G401.6 (cell line): Measurements from ENCODE around the gene CLCN5.

Experiments used
- FAIRE-seq: peaks from 2 replicates; lab custom pipeline; 2012; peaks lifted over from hg19 to GRCh38; lab: Jason Lieb, UNC

Gene CLCN5

GRCh38 chrX:50088645-50089044 lies 166.2 kb downstream of the CLCN5 start:
- no peak for FAIRE-seq

GRCh38 chrX:50093625-50094024 lies 171.2 kb downstream of the CLCN5 start:
- FAIRE-seq: no peak

DNA sequence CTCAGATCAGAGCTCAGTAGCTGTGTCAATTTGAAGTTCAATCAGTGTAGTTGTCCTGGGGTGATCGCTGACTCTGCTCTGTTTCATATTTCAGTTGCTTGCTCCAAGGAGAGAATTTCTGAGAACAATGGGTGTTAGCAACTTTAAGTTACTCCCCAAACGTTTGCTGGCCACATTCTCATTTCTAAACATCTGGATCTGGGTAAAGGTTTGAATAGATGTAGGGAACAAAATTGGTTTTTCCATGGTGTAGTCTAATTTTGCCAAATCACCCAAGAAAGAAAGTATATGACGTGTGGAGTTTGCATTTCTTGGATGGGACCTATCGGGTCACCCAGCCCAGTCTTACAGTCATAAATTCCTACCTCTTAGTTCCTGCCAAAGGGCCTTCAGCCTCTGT lies 174.7 kb downstream of the CLCN5 start:
- no peak for FAIRE-seq

DNA sequence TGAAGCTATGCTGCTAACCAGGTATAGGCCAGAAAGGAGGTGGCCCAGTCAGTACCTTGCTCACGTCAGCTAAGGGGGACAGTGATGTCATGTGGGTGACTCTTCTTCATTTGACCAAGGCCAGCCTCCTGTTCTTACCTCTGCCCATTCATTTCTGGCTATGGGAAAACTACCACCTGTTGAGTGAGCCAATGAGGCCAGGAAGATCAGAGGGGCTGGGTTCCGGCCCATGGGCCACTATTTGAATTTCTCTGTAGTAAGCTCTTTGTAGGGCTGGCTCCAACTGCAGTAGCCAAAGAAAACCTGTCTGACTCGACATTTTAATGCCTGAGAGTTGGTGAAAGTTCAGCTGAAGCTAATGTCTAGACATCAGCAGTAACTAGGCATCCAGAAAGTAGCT lies 175.8 kb downstream of the CLCN5 start:
- no peak for FAIRE-seq

GRCh38 chrX:50098749-50099148 lies 176.4 kb downstream of the CLCN5 start:
- no peak for FAIRE-seq

GRCh38 chrX:50099331-50099730 lies 176.9 kb downstream of the CLCN5 start:
- no peak for FAIRE-seq

DNA sequence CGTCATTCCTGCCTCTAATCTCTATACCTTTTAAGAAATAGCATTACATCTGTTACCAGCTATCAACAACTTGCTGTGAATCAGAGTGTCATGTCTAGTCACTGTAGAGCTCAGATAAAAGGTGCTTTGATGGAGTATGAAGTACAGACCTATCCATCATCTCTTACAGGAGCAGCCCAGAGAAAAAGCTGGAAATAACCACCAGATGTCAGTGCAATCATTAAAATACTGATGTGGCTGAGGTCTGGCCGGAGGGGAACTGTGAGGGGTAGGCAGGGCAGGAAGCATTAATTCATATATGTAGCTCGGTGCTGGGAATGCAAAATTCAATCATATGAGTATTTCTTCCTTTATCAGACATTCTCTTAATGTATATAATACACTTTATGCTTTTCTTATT lies 177.8 kb downstream of the CLCN5 start:
- FAIRE-seq: no peak

GRCh38 chrX:50103176-50103575 lies 180.8 kb downstream of the CLCN5 start:
- no peak for FAIRE-seq

DNA sequence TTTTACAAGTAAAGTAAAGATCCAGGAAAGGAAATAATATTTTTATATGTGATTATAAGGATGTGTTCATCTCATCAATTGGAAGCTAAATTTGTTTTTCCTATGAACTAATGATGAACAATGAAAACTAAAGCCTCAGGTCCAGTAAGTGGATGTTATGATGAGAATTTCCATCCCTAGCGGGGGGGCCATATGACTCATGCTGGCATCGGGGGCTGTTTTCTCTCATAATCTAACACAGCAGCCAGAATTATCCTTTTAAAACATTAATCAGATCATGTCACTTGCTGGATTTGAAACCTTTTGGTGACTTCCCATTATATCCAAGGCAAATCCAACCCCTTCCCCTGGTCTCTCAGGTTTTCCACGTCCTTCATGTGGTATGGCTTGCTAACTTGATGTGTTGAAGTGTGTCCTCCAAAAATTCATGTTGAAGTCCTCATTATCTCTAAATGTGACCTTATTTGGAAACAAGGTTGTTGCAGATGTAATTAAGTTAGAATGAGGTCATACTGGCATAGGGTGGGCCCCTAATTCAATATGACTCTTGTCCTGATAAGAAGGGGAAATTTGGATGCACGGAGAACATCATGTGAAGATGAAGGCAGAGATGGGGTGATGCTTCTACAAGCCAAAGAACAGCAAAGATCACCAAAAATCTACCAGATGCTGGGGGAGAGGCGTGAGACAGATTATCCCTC lies 181.6 kb downstream of the CLCN5 start:
- FAIRE-seq: no peak

DNA sequence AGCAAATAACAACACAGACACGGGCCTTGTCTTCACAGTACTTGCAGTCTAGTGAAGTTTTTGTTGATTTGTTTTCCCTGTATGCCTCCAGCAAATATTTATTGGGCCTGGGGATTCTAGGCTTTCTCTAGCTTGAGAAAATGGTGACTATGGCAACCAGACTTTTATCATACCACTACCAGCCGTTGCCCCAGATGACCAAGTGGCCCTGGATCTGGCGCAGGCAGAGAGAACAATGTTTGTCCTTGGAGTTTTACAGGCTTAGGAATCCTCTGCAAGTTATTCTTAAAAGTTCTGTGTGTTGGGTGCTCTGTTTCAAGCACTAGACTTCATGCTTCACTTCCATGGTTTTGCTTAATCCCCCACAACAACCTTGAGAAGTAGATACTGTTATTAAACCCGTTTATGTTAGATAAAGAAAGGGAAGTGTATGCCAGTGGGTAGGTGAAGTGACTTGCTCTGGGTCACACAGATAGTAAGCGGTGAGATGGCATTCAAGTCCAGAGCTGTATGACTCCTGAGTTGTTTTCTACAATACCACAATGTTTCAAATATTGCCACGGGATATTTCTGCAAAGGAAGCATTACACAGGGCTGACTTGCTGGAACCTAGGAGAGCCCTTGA lies 183.8 kb downstream of the CLCN5 start:
- no peak for FAIRE-seq

- no peak for FAIRE-seq
These were observed 185.1 kb downstream of the CLCN5 start for GRCh38 chrX:50107470-50107869.

DNA sequence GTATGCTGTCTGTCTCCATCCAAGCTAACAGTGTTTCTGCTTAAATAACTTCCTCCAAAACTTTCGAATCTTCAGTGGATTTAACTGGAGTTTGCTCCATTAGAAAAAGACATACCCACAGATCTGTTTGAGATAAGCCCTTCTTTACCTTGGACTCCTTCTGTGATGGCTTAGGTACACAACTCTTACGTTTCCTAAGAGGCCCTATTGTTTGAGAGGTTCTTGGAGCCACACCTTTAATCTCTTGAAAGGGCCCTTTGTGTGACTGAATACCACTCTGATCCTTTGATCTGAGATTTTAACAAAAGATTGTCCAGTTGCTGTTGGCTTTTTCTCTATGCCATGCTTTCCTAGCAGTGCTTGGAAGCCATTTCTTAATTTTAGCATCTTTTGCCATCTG lies 185.9 kb downstream of the CLCN5 start:
- FAIRE-seq: no peak

DNA sequence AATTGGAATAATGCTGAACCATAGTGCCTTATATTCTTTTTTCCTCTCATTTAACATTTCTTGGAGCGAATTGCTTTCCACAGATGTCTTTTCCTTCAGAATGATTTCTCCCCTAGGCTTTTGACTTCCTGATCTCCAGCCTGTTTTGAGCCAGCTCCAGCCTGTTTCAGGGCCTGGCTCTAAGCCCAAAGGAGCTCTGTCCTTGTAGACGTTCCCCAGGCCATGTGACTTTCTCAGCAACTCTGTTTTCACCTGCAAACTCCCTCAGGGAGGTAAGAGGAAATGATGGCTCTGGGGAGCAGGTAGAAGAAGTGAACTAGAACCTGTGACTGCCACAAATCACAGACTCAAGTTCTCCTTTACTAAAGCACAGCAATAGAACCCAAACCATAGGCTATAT lies 189.3 kb downstream of the CLCN5 start:
- no peak for FAIRE-seq

- FAIRE-seq: no peak
These were observed 191.7 kb downstream of the CLCN5 start for GRCh38 chrX:50114113-50114512.

DNA sequence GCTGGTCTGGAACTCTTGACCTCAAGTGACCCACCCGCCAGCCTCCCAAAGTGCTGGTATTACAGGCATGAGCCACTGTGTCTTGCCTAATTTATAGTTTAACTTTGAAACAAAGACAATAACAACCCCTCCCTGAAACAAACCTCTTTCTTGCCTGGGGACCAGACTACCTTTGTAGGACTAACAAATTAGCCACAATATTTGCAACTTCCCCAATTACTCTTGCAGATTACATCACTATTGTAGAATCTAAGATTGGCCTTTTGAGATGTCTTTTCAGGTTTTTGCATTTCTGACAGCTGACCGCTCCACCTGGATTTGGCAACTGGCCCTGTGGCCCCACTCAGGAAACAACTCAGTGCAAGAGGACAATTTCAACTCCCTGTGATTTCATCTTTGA lies 193.6 kb downstream of the CLCN5 start:
- FAIRE-seq: no peak

GRCh38 chrX:50117476-50117875 lies 195.1 kb downstream of the CLCN5 start:
- no peak for FAIRE-seq

- no peak for FAIRE-seq
These were observed 203.1 kb downstream of the CLCN5 start for GRCh38 chrX:50125480-50125879.

DNA sequence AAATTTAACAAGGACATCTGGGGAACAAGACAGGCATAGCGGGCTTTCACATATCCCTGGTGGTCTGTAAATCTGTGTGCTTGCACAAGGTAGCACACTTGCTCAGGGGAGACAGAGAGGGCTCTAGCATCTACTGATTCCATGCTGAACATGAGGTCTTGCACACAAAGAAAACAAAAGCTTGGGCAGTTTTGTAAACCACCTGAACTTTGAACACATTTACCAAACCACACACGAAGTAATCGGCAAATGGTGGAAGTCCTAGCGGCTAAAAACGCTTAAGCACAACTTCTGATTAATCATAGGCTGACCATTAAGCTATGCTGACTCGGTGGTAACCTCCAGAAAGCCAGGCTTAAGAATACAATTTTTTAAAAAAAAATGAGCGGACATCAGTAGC lies 225.6 kb downstream of the CLCN5 start:
- no peak for FAIRE-seq
